Transverse colon (tissue), 4 donors: ENCODE measurements around the gene CIAO1. TPM values are rescaled to one million over a fixed set of nuclear protein-coding genes. Genes with fewer than 3 reads are reported as not detected.
"Not testable (repeated sequence)": the region's sequence is repeated elsewhere in the genome, so short reads cannot be mapped to it uniquely, and the experiment has no call there.

Experiments used
- DNase-seq: peaks from one replicate; pipeline ENCODE4 v3.0.0-alpha.2; 2019
- H3K27ac ChIP-seq, 4 donors: fragments of 200-600 bp; sonication (generic); 2 replicates each; pipeline ENCODE4 v1.5.1; 2016 to 2018; ENCODE audit warnings: inconsistent platforms in 4 of 4
- H3K27me3 ChIP-seq: fragments of 200-600 bp; sonication (generic); 2 replicates; pipeline ENCODE4 v1.5.1; 2017; ENCODE audit warnings: inconsistent platforms
- H3K36me3 ChIP-seq, 4 donors: fragments of 200-600 bp; sonication (generic); 2 replicates each; pipeline ENCODE4 v1.5.1; 2017 to 2019; ENCODE audit warnings: inconsistent platforms in 4 of 4
- H3K4me1 ChIP-seq, 4 donors: fragments of 200-600 bp; sonication (generic); 2 replicates each; pipeline ENCODE4 v1.5.1; 2017 to 2020; ENCODE audit warnings: inconsistent platforms in 4 of 4
- H3K4me3 ChIP-seq, 4 donors: fragments of 200-600 bp; sonication (generic); 1 replicate in 1 of 4; 2 replicates in 3 of 4; pipeline versions ENCODE4 v1.5.1 to v1.6.1; 2017 to 2019; ENCODE audit warnings: inconsistent platforms in 4 of 4
- H3K9me3 ChIP-seq, 2 donors: fragments of 200-600 bp; sonication (generic); 2 replicates each; pipeline ENCODE4 v1.5.1; 2017 to 2019; ENCODE audit warnings: inconsistent platforms in 2 of 2
- CTCF ChIP-seq, 5 experiments: fragments of 200-600 bp in 3 of 5; fragments of 450-650 bp in 2 of 5; sonication (generic) in 3 of 5; IDR thresholded peaks; 1 replicate in 2 of 5; 2 replicates in 3 of 5; pipeline ENCODE4 v1.5.1; 2016 to 2017; ENCODE audit warnings: antibody characterized with exemption in 5 of 5, inconsistent platforms in 3 of 5, mild to moderate bottlenecking in 2 of 5, moderate library complexity in 1 of 5
- EP300 ChIP-seq: sonication (generic); formaldehyde crosslinking; IDR thresholded peaks from one replicate; pipeline ENCODE4 v1.6.1; 2017; ENCODE audit warnings: antibody characterized with exemption, low read depth
- POLR2A ChIP-seq: fragments of 450-650 bp; IDR thresholded peaks from one replicate; pipeline ENCODE4 v1.6.1; 2016; ENCODE audit warnings: antibody characterized with exemption, mild to moderate bottlenecking, moderate library complexity
- POLR2AphosphoS5 ChIP-seq, 3 donors: sonication (generic); formaldehyde crosslinking; IDR thresholded peaks; one replicate each; pipeline ENCODE4 v1.6.1; 2016; ENCODE audit warnings: antibody characterized with exemption in 3 of 3
- WGBS, 2 donors: methylation state at CpG; one replicate each; pipeline ENCODE4 v1.1.5; 2018; ENCODE audit warnings: low coverage in 1 of 2; 5-methylcytosine and 5-hydroxymethylcytosine counted together
- in situ Hi-C, 4 donors: fragments of 200-750 bp; cut with MboI; loops; one replicate each; pipeline versions ENCODE4 v1.15.0 to v1.15.1; 2017; ENCODE audit warnings: low sequenced_read_pairs in 3 of 4, low pct_ligation_motif_present in 1 of 4, low pct_unique_long_range_greater_than_20kb in 1 of 4
- intact Hi-C: fragments of 100-400 bp; cut with DNase I; formaldehyde crosslinking; loops from one replicate; pipeline ENCODE4 v1.15.1; 2023; ENCODE audit warnings: low total_unique reads
- total RNA-seq, 4 donors: library from RNA; depleted of rRNA; stranded (reverse); fragments of >200 nt; gene quantifications; one replicate each; pipeline ENCODE4 v1.1.0, GENCODE V29; 2016

Gene CIAO1
- total RNA-seq, 4 donors from 2014 or later, result 114 to 220 (median 143) TPM

- intact Hi-C loops (no loop called here), in situ Hi-C loops (no loop called here)
- DNase-seq, result no peak
- H3K27me3 ChIP-seq, result no peaks in the 10 kb centered on the region
- peaks cover 0 to 99% (median 46%) of the 10 kb centered on the region in 4 donors for H3K36me3 ChIP-seq
- H3K4me3 ChIP-seq, result no peak overlapping the region
- WGBS, 2 donors, result 91 to 100% methylated on average over 1 to 5 of the region's 5 CpGs
- no peaks in the 10 kb centered on the region for H3K4me1 ChIP-seq
- H3K9me3 ChIP-seq, result no peaks in the 10 kb centered on the region
- H3K27ac ChIP-seq, result no peak overlapping the region
- no peak for TF ChIP-seq POLR2A
- no peak for TF ChIP-seq POLR2AphosphoS5 (IDR thresholded peaks at IDR 0.05)
- no peak for TF ChIP-seq EP300
- no peak for TF ChIP-seq CTCF (IDR thresholded peaks at IDR 0.05)
Observed at GRCh38 chr2:96291751-96292150, 25.7 kb downstream of the CIAO1 start.

GRCh38 chr2:96294271-96294670 lies 28.2 kb downstream of the CIAO1 start:
- H3K4me1 ChIP-seq, H3K27ac ChIP-seq, H3K27me3 ChIP-seq, H3K4me3 ChIP-seq, intact Hi-C loops, in situ Hi-C loops, DNase-seq, H3K9me3 ChIP-seq: not testable (repeated sequence)
- 92% methylated on average over 8 of the region's 8 CpGs; no CpG with 5 or more reads in 1 of the 2 donors for WGBS, 2 donors
- peaks cover 1 to 100% (median 54%) of the 10 kb centered on the region in 4 donors for H3K36me3 ChIP-seq

- Histone ChIP-seq H3K4me1 (no peaks in the 10 kb centered on the region), H3K4me3 (no peak overlapping the region), H3K36me3 (peaks cover 1 to 98% (median 52%) of the 10 kb centered on the region in 4 donors), H3K27me3 (no peaks in the 10 kb centered on the region), H3K9me3 (no peaks in the 10 kb centered on the region), H3K27ac (no peak overlapping the region)
- TF ChIP-seq POLR2A (no peak), CTCF (IDR thresholded peaks at IDR 0.05) (no peak), EP300 (no peak), POLR2AphosphoS5 (IDR thresholded peaks at IDR 0.05) (no peak)
- 87 to 100% methylated on average over 1 to 5 of the region's 5 CpGs for WGBS, 2 donors
- intact Hi-C loops (no loop called here), in situ Hi-C loops (no loop called here)
- DNase-seq, result no peak
Observed at GRCh38 chr2:96296925-96297324, 30.9 kb downstream of the CIAO1 start.

GRCh38 chr2:96301865-96302264 lies 35.8 kb downstream of the CIAO1 start:
- Histone ChIP-seq H3K4me3 (no peak overlapping the region), H3K27me3 (no peaks in the 10 kb centered on the region), H3K36me3 (peaks cover 1 to 64% (median 36%) of the 10 kb centered on the region in 4 donors), H3K27ac (no peak overlapping the region), H3K9me3 (no peaks in the 10 kb centered on the region), H3K4me1 (peaks cover 6 to 21% (median 17%) of the 10 kb centered on the region in 4 donors)
- in situ Hi-C loops, result loop anchor here in 1 of 4 donors (25.0 kb wide), 1 partner anchor 210 kb away; the partner anchor contains the start of gene NEURL3
- DNase-seq, result no peak
- 85 to 100% methylated on average over 1 of the region's 1 CpG for WGBS, 2 donors
- intact Hi-C loops, result no loop called here
- TF ChIP-seq POLR2A, result no peak

GRCh38 chr2:96304606-96305005 lies 38.6 kb downstream of the CIAO1 start:
- Histone ChIP-seq H3K4me1 (peaks cover 6 to 21% (median 17%) of the 10 kb centered on the region in 4 donors), H3K4me3 (peak overlapping the region; percentile 52 to 86 (median 77)), H3K36me3 (peaks cover 0 to 37% (median 18%) of the 10 kb centered on the region in 4 donors), H3K27ac (peak overlapping the region; percentile 88 to 89 (median 88)), H3K27me3 (no peaks in the 10 kb centered on the region), H3K9me3 (no peaks in the 10 kb centered on the region)
- TF ChIP-seq CTCF (IDR thresholded peaks at IDR 0.05) (no peak), POLR2A (no peak), EP300 (no peak), POLR2AphosphoS5 (IDR thresholded peaks at IDR 0.05) (no peak)
- WGBS, 2 donors, result 38 to 71% methylated on average over 1 to 11 of the region's 11 CpGs
- in situ Hi-C loops (loop anchor here in 1 of 4 donors (25.0 kb wide), 1 partner anchor 208 kb away; the partner anchor contains the start of gene NEURL3), intact Hi-C loops (no loop called here)
- DNase-seq, result no peak
